ENCODE results near the gene OTUD6A.

Gene OTUD6A, protein sequence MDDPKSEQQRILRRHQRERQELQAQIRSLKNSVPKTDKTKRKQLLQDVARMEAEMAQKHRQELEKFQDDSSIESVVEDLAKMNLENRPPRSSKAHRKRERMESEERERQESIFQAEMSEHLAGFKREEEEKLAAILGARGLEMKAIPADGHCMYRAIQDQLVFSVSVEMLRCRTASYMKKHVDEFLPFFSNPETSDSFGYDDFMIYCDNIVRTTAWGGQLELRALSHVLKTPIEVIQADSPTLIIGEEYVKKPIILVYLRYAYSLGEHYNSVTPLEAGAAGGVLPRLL

DNA sequence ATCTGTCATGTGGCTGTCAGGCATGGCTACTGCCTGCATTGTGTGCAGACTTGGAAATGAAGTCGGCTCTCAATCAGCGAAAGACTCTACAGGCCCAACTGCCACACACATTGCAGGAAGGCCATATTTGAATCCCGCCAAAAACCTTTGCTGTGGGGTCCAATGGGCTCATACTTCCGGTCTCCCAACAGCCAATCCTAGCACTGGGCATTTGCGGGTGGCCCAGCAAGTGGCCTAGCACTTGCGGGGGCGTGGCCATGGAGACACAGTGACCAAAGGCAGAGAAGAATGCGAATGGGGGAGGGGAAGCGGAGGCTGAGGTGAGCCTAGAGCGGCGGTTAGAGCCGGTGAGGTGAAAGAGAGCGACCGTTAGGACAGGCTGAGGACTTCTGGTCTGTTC is at the start of gene OTUD6A:
Gene OTUD6A (plus strand): TSS at position 382 of the 400 bp plus-strand sequence. CDS start 68 bp downstream, outside the sequence.
- H3K27ac ChIP-seq: no peak within 1 kb of the TSS
- no peak for TF ChIP-seq CTCF (conservative IDR thresholded peaks at IDR 0.05)

DNA sequence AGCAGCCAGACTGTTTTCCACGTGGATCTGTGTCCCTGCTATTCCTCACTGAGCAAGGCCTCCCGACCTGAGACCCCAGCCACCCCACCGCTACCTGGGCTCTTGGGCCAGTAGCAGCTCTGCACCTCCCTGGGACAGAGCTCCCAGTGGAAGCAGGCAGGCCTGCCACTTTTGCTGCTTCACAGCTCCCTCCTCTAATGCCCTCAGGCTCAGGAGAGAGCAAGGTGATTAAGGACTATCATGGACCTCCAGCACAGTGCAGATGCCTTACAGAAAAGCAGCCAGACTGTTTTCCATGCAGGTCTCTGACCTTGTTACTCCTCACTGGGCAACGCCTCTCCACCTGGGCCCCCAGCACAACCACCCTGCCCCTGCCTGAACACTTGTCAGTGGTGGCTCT is 49.5 kb upstream of the OTUD6A start:
- H3K27ac ChIP-seq: no peak overlapping the region
- no peak for TF ChIP-seq CTCF (conservative IDR thresholded peaks at IDR 0.05)

GRCh38 chrX:70013466-70014381 is 48.5 kb upstream of the OTUD6A start:
- no peak overlapping the region for H3K27ac ChIP-seq
- no peak for TF ChIP-seq CTCF (conservative IDR thresholded peaks at IDR 0.05)

GRCh38 chrX:70016513-70016912 is 45.7 kb upstream of the OTUD6A start:
- TF ChIP-seq CTCF (conservative IDR thresholded peaks at IDR 0.05): no peak
- no peak overlapping the region for H3K27ac ChIP-seq

GRCh38 chrX:70022616-70023015 is 39.6 kb upstream of the OTUD6A start:
- no peak for TF ChIP-seq CTCF (conservative IDR thresholded peaks at IDR 0.05)
- H3K27ac ChIP-seq: peak overlapping the region; percentile 33; the same call in 1 of the 2 replicates

DNA sequence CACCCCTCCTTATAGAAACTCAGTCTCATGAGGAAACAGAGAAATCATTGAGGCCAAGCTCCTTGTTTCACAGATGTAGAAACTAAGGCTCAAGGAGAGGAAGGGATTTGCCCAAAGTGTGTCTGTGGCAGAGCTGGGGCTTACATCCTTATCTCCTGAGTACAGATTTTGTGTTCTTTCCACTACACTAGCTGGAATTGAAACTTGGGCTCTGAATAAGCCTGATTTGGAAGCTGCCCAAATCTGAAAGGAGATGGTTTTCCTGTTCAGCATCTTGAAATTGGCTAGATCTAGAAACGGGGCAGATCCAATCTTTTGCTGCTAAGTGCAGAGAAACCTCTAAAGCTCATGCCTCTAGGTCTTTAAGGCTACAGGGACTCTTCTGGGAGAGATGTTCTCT is 36.8 kb upstream of the OTUD6A start:
- H3K27ac ChIP-seq: no peak overlapping the region
- TF ChIP-seq CTCF (conservative IDR thresholded peaks at IDR 0.05): no peak

- no peak overlapping the region for H3K27ac ChIP-seq
- TF ChIP-seq CTCF (conservative IDR thresholded peaks at IDR 0.05): no peak
Measured at GRCh38 chrX:70026112-70026850, 36.0 kb upstream of the OTUD6A start.
